HEK293 (cell line): ENCODE measurements around the gene SCOC.

Source experiments
- CTCF ChIA-PET: fragments of 350-600 bp; formaldehyde crosslinking; extraction: SDS; loops from one replicate; lab custom pipeline; 2021; ENCODE audit warnings: antibody characterized with exemption; lab: Yijun Ruan, JAX
- POLR2A ChIA-PET: fragments of 300-600 bp; formaldehyde crosslinking; extraction: SDS; loops from one replicate; lab custom pipeline; 2020; ENCODE audit warnings: antibody characterized with exemption, inconsistent platforms; lab: Yijun Ruan, JAX
- H3K27ac ChIP-seq: fragments of 200-500 bp; sonication (Bioruptor generic); 2 replicates; pipeline ENCODE4 v1.5.1; 2014; ENCODE audit warnings: low read depth, low read length, control low read depth, inconsistent platforms; ENCODE audit errors: extremely low read depth
- H3K36me3 ChIP-seq, 2 experiments: fragments of 200-500 bp in 1 of 2; sonication (Bioruptor generic) in 1 of 2; 1 replicate in 1 of 2; 2 replicates in 1 of 2; pipeline ENCODE4 v1.5.1; 2014 to 2017; ENCODE audit warnings: inconsistent platforms in 2 of 2, low read length in 2 of 2; ENCODE audit not compliant: control insufficient read depth in 2 of 2, insufficient read depth in 1 of 2
- H3K4me1 ChIP-seq: fragments of 200-500 bp; sonication (Bioruptor generic); 2 replicates; pipeline ENCODE4 v1.5.1; 2014; ENCODE audit warnings: mild to moderate bottlenecking, low read length, inconsistent platforms; ENCODE audit not compliant: control insufficient read depth, insufficient read depth
- H3K4me3 ChIP-seq: 2 replicates; pipeline ENCODE4 v1.5.1; 2011; ENCODE audit warnings: low read depth, mild to moderate bottlenecking, control low read depth, low read length, moderate library complexity
- H3K9me3 ChIP-seq: fragments of 200-500 bp; sonication (Bioruptor generic); 2 replicates; pipeline ENCODE4 v1.5.1; 2014; ENCODE audit warnings: low read depth, low read length, inconsistent platforms; ENCODE audit not compliant: control insufficient read depth, insufficient read depth
- BCL11A ChIP-seq: fragments of 450-650 bp; formaldehyde crosslinking; IDR thresholded peaks from 2 replicates; pipeline ENCODE4 v1.5.1; 2016; ENCODE audit warnings: low read depth, missing biosample characterization, missing genetic modification characterization
- BCL11B ChIP-seq: fragments of 450-650 bp; formaldehyde crosslinking; IDR thresholded peaks from 2 replicates; pipeline ENCODE4 v1.5.1; 2016; ENCODE audit warnings: low read depth, missing biosample characterization, missing genetic modification characterization
- HOXA7 ChIP-seq: sonication (generic); formaldehyde crosslinking; IDR thresholded peaks from 2 replicates; pipeline ENCODE4 v1.8.1; 2022; ENCODE audit warnings: missing genetic modification reagents, borderline replicate concordance
- HOXC10 ChIP-seq: sonication (generic); formaldehyde crosslinking; IDR thresholded peaks from 2 replicates; pipeline ENCODE4 v1.8.1; 2023; ENCODE audit warnings: mild to moderate bottlenecking, missing genetic modification reagents
- MYNN ChIP-seq: fragments of 450-650 bp; formaldehyde crosslinking; IDR thresholded peaks from 2 replicates; pipeline ENCODE4 v1.5.1; 2016; ENCODE audit warnings: missing biosample characterization, missing genetic modification characterization, borderline replicate concordance
- PRDM6 ChIP-seq: fragments of 450-650 bp; formaldehyde crosslinking; IDR thresholded peaks from 2 replicates; pipeline ENCODE4 v1.5.1; 2017; ENCODE audit warnings: missing biosample characterization, missing genetic modification characterization
- WT1 ChIP-seq: fragments of 450-650 bp; formaldehyde crosslinking; IDR thresholded peaks from 2 replicates; pipeline ENCODE4 v1.5.1; 2016; ENCODE audit warnings: missing biosample characterization, missing genetic modification characterization
- ZBTB10 ChIP-seq: fragments of 450-650 bp; formaldehyde crosslinking; IDR thresholded peaks from 2 replicates; pipeline ENCODE4 v1.5.1; 2016; ENCODE audit warnings: missing biosample characterization, missing genetic modification characterization
- ZBTB17 ChIP-seq: fragments of 450-650 bp; formaldehyde crosslinking; IDR thresholded peaks from 2 replicates; pipeline ENCODE4 v1.5.1; 2016; ENCODE audit warnings: missing biosample characterization, missing genetic modification characterization
- ZNF292 ChIP-seq: fragments of 450-650 bp; formaldehyde crosslinking; IDR thresholded peaks from 2 replicates; pipeline ENCODE4 v1.5.1; 2016; ENCODE audit warnings: low read depth, missing biosample characterization, missing genetic modification characterization, borderline replicate concordance
- ZNF362 ChIP-seq: fragments of 450-650 bp; formaldehyde crosslinking; IDR thresholded peaks from 2 replicates; pipeline ENCODE4 v1.5.1; 2016; ENCODE audit warnings: missing biosample characterization, missing genetic modification characterization
- ZNF596 ChIP-seq: fragments of 450-650 bp; IDR thresholded peaks from 2 replicates; pipeline ENCODE4 v1.5.0; 2018; ENCODE audit warnings: missing biosample characterization, mild to moderate bottlenecking, missing genetic modification characterization, moderate library complexity
- ZNF664 ChIP-seq: fragments of 450-650 bp; formaldehyde crosslinking; IDR thresholded peaks from 2 replicates; pipeline ENCODE4 v1.5.1; 2016; ENCODE audit warnings: missing biosample characterization, missing genetic modification characterization
- ZNF670 ChIP-seq: fragments of 450-650 bp; formaldehyde crosslinking; IDR thresholded peaks from 2 replicates; pipeline ENCODE4 v1.5.1; 2016; ENCODE audit warnings: missing biosample characterization, missing genetic modification characterization, low read depth
- ZNF677 ChIP-seq: fragments of 450-650 bp; IDR thresholded peaks from 2 replicates; pipeline ENCODE4 v1.5.0; 2018; ENCODE audit warnings: missing biosample characterization, mild to moderate bottlenecking, missing genetic modification characterization, moderate library complexity
- ZNF704 ChIP-seq: fragments of 450-650 bp; formaldehyde crosslinking; IDR thresholded peaks from 2 replicates; pipeline ENCODE4 v1.5.1; 2016; ENCODE audit warnings: missing biosample characterization, missing genetic modification characterization
- ZNF785 ChIP-seq: fragments of 450-650 bp; formaldehyde crosslinking; IDR thresholded peaks from 2 replicates; pipeline ENCODE4 v1.5.1; 2016; ENCODE audit warnings: missing biosample characterization, missing genetic modification characterization
- ZNF837 ChIP-seq: fragments of 450-650 bp; formaldehyde crosslinking; IDR thresholded peaks from 2 replicates; pipeline ENCODE4 v1.5.1; 2016; ENCODE audit warnings: missing biosample characterization, missing genetic modification characterization
- TF ChIP-seq, protein P1 (sequence below): fragments of 450-650 bp; IDR thresholded peaks from 2 replicates; pipeline ENCODE4 v1.5.1; 2018; ENCODE audit warnings: missing biosample characterization, mild to moderate bottlenecking, missing genetic modification characterization
- TF ChIP-seq, protein P2 (sequence below): sonication (generic); formaldehyde crosslinking; IDR thresholded peaks from 2 replicates; pipeline ENCODE4 v1.8.1; 2022; ENCODE audit warnings: mild to moderate bottlenecking, moderate library complexity, missing genetic modification reagents
- TF ChIP-seq, protein P3 (sequence below): fragments of 450-650 bp; formaldehyde crosslinking; IDR thresholded peaks from 2 replicates; pipeline ENCODE4 v1.5.1; 2016; ENCODE audit warnings: missing biosample characterization, missing genetic modification characterization

Gene SCOC

DNA sequence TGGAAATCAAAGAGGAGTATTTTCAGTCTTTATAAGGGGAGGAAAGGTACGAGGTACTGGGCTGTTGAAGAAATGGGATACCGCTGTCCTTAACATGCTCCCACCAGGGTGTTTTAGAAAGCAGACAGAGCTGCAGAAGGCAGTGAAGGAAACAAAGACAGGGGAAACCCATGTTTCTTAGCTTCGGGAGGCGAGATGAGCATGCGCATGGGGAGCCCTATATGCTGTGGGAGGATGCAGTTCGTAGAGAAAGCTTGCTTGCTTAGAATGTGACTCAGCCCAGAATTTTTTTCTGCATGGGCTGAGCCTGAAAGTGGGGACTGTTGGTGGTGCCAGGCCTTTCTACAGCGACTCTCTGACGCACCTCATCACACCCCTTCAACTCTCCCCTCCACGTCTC is 28.8 kb upstream of the SCOC start (continued):
- TF ChIP-seq PRDM6 (tag by site-specific recombination) (no peak), BCL11B (tag by site-specific recombination) (no peak), WT1 (tag by site-specific recombination) (no peak), HOXC10 (no peak), ZBTB10 (tag by site-specific recombination) (no peak), MYNN (tag by site-specific recombination) (no peak), ZNF785 (tag by site-specific recombination) (no peak), ZNF670 (no peak)
- TF ChIP-seq, protein P1, sequence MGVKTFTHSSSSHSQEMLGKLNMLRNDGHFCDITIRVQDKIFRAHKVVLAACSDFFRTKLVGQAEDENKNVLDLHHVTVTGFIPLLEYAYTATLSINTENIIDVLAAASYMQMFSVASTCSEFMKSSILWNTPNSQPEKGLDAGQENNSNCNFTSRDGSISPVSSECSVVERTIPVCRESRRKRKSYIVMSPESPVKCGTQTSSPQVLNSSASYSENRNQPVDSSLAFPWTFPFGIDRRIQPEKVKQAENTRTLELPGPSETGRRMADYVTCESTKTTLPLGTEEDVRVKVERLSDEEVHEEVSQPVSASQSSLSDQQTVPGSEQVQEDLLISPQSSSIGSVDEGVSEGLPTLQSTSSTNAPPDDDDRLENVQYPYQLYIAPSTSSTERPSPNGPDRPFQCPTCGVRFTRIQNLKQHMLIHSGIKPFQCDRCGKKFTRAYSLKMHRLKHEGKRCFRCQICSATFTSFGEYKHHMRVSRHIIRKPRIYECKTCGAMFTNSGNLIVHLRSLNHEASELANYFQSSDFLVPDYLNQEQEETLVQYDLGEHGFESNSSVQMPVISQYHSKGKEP: no peak

GRCh38 chr4:140346136-140346535 is 27.3 kb upstream of the SCOC start:
- Histone ChIP-seq H3K36me3 (no peaks in the 10 kb centered on the region), H3K27ac (no peak overlapping the region), H3K4me3 (no peak overlapping the region), H3K9me3 (no peaks in the 10 kb centered on the region), H3K4me1 (no peaks in the 10 kb centered on the region)
- TF ChIP-seq ZNF596 (tag by site-specific recombination) (no peak), ZNF292 (tag by site-specific recombination) (no peak), ZNF362 (tag by site-specific recombination) (no peak), BCL11B (tag by site-specific recombination) (no peak), ZBTB17 (no peak), ZNF704 (tag by site-specific recombination) (no peak), WT1 (tag by site-specific recombination) (no peak), ZNF677 (tag by site-specific recombination) (no peak), ZNF837 (tag by site-specific recombination) (no peak), HOXA7 (CRISPR knock-in tag) (no peak), BCL11A (tag by site-specific recombination) (no peak), ZNF664 (tag by site-specific recombination) (no peak)
- TF ChIP-seq, protein P2, sequence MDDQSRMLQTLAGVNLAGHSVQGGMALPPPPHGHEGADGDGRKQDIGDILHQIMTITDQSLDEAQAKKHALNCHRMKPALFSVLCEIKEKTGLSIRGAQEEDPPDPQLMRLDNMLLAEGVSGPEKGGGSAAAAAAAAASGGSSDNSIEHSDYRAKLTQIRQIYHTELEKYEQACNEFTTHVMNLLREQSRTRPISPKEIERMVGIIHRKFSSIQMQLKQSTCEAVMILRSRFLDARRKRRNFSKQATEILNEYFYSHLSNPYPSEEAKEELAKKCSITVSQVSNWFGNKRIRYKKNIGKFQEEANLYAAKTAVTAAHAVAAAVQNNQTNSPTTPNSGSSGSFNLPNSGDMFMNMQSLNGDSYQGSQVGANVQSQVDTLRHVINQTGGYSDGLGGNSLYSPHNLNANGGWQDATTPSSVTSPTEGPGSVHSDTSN (CRISPR knock-in tag): no peak
- TF ChIP-seq, protein P3, sequence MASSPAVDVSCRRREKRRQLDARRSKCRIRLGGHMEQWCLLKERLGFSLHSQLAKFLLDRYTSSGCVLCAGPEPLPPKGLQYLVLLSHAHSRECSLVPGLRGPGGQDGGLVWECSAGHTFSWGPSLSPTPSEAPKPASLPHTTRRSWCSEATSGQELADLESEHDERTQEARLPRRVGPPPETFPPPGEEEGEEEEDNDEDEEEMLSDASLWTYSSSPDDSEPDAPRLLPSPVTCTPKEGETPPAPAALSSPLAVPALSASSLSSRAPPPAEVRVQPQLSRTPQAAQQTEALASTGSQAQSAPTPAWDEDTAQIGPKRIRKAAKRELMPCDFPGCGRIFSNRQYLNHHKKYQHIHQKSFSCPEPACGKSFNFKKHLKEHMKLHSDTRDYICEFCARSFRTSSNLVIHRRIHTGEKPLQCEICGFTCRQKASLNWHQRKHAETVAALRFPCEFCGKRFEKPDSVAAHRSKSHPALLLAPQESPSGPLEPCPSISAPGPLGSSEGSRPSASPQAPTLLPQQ (tag by site-specific recombination): no peak
- POLR2A ChIA-PET: no interaction called here
- CTCF ChIA-PET: interaction anchor here (0.7 to 1.3 kb wide), 2 partner anchors 17 to 326 kb away, joined by 3 to 5 read pairs; no protein-coding TSS in a partner anchor
